Transverse colon (tissue), 4 donors: Measurements from ENCODE around the gene RGL4.

Experiments
- POLR2A ChIP-seq: fragments of 450-650 bp; IDR thresholded peaks from one replicate; pipeline ENCODE4 v1.6.1; 2016; ENCODE audit warnings: antibody characterized with exemption, mild to moderate bottlenecking, moderate library complexity
- POLR2AphosphoS5 ChIP-seq, 3 donors: sonication (generic); formaldehyde crosslinking; IDR thresholded peaks; one replicate each; pipeline ENCODE4 v1.6.1; 2016; ENCODE audit warnings: antibody characterized with exemption in 3 of 3
- TF ChIP-seq, protein P1 (sequence below), 5 experiments: fragments of 200-600 bp in 3 of 5; fragments of 450-650 bp in 2 of 5; sonication (generic) in 3 of 5; IDR thresholded peaks; 1 replicate in 2 of 5; 2 replicates in 3 of 5; pipeline ENCODE4 v1.5.1; 2016 to 2017; ENCODE audit warnings: antibody characterized with exemption in 5 of 5, inconsistent platforms in 3 of 5, mild to moderate bottlenecking in 2 of 5, moderate library complexity in 1 of 5

DNA sequence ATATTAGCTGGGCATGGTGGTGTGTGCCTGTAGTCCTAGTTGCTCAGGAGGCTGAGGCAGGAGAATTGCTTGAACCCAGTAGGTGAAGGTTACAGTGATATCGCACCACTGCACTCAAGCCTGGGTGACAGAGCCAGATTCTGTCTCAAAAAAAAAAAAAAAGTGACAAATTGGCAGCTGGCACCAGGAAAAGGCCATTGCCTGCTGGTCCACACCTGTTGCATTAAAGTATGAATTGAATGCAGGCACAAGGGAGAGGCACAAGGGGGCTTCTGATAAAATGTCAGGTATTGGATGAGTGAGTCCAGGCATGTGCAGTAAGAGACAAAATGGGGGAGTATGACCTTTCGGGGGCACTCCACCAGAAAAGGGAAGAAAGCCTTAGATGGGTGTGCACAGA is 31.9 kb downstream of the RGL4 start:
- TF ChIP-seq, protein P1, sequence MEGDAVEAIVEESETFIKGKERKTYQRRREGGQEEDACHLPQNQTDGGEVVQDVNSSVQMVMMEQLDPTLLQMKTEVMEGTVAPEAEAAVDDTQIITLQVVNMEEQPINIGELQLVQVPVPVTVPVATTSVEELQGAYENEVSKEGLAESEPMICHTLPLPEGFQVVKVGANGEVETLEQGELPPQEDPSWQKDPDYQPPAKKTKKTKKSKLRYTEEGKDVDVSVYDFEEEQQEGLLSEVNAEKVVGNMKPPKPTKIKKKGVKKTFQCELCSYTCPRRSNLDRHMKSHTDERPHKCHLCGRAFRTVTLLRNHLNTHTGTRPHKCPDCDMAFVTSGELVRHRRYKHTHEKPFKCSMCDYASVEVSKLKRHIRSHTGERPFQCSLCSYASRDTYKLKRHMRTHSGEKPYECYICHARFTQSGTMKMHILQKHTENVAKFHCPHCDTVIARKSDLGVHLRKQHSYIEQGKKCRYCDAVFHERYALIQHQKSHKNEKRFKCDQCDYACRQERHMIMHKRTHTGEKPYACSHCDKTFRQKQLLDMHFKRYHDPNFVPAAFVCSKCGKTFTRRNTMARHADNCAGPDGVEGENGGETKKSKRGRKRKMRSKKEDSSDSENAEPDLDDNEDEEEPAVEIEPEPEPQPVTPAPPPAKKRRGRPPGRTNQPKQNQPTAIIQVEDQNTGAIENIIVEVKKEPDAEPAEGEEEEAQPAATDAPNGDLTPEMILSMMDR (IDR thresholded peaks at IDR 0.05): no peak
- TF ChIP-seq POLR2A (no peak), POLR2AphosphoS5 (IDR thresholded peaks at IDR 0.05) (no peak)
